SU-DHL-6 (cell line): ENCODE data around the gene POMT2.
"Not testable (repeated sequence)": the region's sequence is repeated elsewhere in the genome, so short reads cannot be mapped to it uniquely, and the experiment has no call there.

Source experiments
- H2AFZ ChIP-seq: fragments of 200-600 bp; sonication (generic); 2 replicates; pipeline ENCODE4 v1.6.1; 2014; ENCODE audit warnings: low read depth, mild to moderate bottlenecking, moderate library complexity, mixed read lengths, antibody characterized with exemption, low read length; ENCODE audit not compliant: severe bottlenecking
- H3F3A ChIP-seq: fragments of 200-600 bp; shearing (Covaris generic); 2 replicates; pipeline ENCODE4 v1.6.0; 2016; ENCODE audit warnings: antibody characterized with exemption, mild to moderate bottlenecking; ENCODE audit not compliant: insufficient read depth
- H3K27ac ChIP-seq: fragments of 200-600 bp; sonication (generic); 2 replicates; pipeline ENCODE4 v1.5.1; 2016; ENCODE audit warnings: low read depth, mild to moderate bottlenecking, low read length, moderate library complexity, mixed read lengths
- H3K27me3 ChIP-seq: fragments of 200-600 bp; sonication (generic), shearing (Covaris generic); 2 replicates; pipeline ENCODE4 v1.6.0; 2014; ENCODE audit warnings: mild to moderate bottlenecking, low read length
- H3K36me3 ChIP-seq: fragments of 200-600 bp; sonication (generic); 2 replicates; pipeline ENCODE4 v1.6.1; 2014; ENCODE audit warnings: mild to moderate bottlenecking, low read length, mixed read lengths
- H3K4me2 ChIP-seq: fragments of 300-600, 200-600 bp; shearing (Covaris generic), sonication (generic); 2 replicates; pipeline ENCODE4 v1.6.0; 2014; ENCODE audit warnings: low read length, low read depth, mild to moderate bottlenecking; ENCODE audit not compliant: poor library complexity, severe bottlenecking
- H3K4me3 ChIP-seq: fragments of 200-600 bp; sonication (generic); 2 replicates; pipeline ENCODE4 v1.5.1; 2014; ENCODE audit warnings: antibody characterized with exemption, low read length, mild to moderate bottlenecking, mixed read lengths; ENCODE audit not compliant: insufficient read depth, poor library complexity, severe bottlenecking
- H3K79me2 ChIP-seq: fragments of 200-600 bp; sonication (generic); 2 replicates; pipeline ENCODE4 v1.6.1; 2014; ENCODE audit warnings: mild to moderate bottlenecking, low read length, moderate library complexity; ENCODE audit not compliant: insufficient read depth
- H3K9ac ChIP-seq: fragments of 200-600 bp; sonication (generic); 2 replicates; pipeline ENCODE4 v1.7.0; 2014; ENCODE audit warnings: mild to moderate bottlenecking, low read length
- H3K9me2 ChIP-seq: fragments of 200-600 bp; sonication (generic); replicated peaks from 2 replicates; pipeline ENCODE4 v1.6.1; 2014; ENCODE audit warnings: low read length; ENCODE audit not compliant: insufficient read depth
- H3K9me3 ChIP-seq: fragments of 200-600 bp; sonication (generic); 2 replicates; pipeline ENCODE4 v1.6.1; 2014; ENCODE audit warnings: low read length, mixed read lengths; ENCODE audit not compliant: insufficient read depth
- H4K20me1 ChIP-seq: fragments of 200-600 bp; sonication (generic); 2 replicates; pipeline ENCODE4 v1.6.1; 2014; ENCODE audit warnings: low read depth, mild to moderate bottlenecking, antibody characterized with exemption, low read length, moderate library complexity, mixed read lengths
- EZH2phosphoT487 ChIP-seq: fragments of 200-600 bp; sonication (generic), shearing (Covaris generic); conservative IDR thresholded peaks from 2 replicates; pipeline ENCODE4 v1.6.1; 2018; ENCODE audit warnings: mild to moderate bottlenecking, antibody characterized with exemption, low read length, moderate library complexity, mixed read lengths
- TF ChIP-seq, protein P1 (sequence below): fragments of 200-600 bp; sonication (generic); IDR thresholded peaks from one replicate; pipeline ENCODE4 v1.5.1; 2017; ENCODE audit warnings: antibody characterized with exemption, mild to moderate bottlenecking, low read length, moderate library complexity; ENCODE audit not compliant: insufficient read depth, poor library complexity, severe bottlenecking

POMT2 gene

DNA sequence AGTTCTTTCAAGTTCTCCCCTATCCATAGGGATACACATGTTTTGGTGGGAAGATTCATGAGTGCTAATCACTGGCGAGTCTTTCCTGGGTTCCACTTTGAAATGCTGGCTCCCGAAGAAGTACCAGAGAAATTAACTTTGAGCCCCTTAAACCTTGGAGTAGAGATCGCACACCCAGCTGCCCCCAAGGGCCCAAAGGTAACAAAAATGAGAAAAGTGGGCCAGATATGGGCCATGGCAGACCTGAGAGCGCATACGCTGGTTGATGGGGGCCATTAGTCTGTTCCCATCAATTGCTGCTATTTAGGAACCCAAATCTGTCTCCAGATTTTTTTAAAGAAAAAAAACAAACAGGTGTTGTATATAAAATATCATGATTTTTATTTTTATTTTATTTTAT is 2.3 kb upstream of the POMT2 start:
- Histone ChIP-seq H3K9me2 (no peaks in the 10 kb centered on the region), H3K79me2 (peaks cover 6% of the 10 kb centered on the region; the same call in 1 of the 2 replicates), H3K9ac (0 out of 2 replicates have a peak overlapping the region, but pooled peaks have one; percentile 67), H2AFZ (no peak overlapping the region), H3F3A (no peaks in the 10 kb centered on the region), H3K4me2 (peak overlapping the region; percentile 89), H3K27me3 (no peaks in the 10 kb centered on the region), H3K9me3 (no peaks in the 10 kb centered on the region), H4K20me1 (no peaks in the 10 kb centered on the region), H3K4me3 (no peak overlapping the region), H3K36me3 (no peaks in the 10 kb centered on the region), H3K27ac (no peak overlapping the region; the same call in 1 of the 2 replicates)
- no peak for TF ChIP-seq EZH2phosphoT487
- TF ChIP-seq, protein P1, sequence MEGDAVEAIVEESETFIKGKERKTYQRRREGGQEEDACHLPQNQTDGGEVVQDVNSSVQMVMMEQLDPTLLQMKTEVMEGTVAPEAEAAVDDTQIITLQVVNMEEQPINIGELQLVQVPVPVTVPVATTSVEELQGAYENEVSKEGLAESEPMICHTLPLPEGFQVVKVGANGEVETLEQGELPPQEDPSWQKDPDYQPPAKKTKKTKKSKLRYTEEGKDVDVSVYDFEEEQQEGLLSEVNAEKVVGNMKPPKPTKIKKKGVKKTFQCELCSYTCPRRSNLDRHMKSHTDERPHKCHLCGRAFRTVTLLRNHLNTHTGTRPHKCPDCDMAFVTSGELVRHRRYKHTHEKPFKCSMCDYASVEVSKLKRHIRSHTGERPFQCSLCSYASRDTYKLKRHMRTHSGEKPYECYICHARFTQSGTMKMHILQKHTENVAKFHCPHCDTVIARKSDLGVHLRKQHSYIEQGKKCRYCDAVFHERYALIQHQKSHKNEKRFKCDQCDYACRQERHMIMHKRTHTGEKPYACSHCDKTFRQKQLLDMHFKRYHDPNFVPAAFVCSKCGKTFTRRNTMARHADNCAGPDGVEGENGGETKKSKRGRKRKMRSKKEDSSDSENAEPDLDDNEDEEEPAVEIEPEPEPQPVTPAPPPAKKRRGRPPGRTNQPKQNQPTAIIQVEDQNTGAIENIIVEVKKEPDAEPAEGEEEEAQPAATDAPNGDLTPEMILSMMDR = no peak

DNA sequence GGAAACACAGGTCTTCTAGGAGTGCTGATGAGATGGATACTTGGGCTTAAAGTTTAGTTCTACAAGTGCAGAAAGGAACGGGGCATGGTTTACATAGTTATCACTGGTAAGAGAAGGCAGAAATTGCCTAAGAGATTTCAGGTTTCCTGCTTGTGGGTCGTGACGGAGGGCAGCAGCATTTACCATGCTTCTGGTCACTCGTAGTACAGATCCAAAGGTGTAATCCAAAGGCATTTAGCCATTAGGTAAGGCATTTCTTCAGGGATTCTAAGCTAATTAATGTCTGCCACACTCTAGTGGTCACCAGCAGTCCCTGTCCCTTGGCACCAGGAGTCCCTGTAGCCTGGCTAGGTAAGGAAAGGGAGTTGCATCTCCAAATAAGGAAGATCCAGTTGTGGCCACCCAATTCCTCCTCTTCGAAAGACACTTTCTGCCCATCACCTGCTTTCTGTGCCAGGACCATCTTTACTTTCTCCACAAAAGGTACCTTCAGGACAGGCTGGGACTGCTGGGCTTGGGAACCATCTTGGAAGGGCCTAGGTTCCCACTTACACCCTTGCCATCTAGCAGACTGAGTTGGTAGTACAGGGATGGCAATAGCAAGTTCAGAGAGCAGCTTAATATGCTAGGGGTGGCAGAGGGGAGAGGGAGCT is 1.7 kb upstream of the POMT2 start:
- H3F3A ChIP-seq = no peaks in the 10 kb centered on the region
- no peaks in the 10 kb centered on the region for H3K9me3 ChIP-seq
- H3K27me3 ChIP-seq = no peaks in the 10 kb centered on the region
- no peaks in the 10 kb centered on the region for H4K20me1 ChIP-seq
- peaks cover 6% of the 10 kb centered on the region; the same call in 1 of the 2 replicates for H3K79me2 ChIP-seq
- H3K36me3 ChIP-seq = no peaks in the 10 kb centered on the region
- H3K27ac ChIP-seq = peak overlapping the region; percentile 88
- peak overlapping the region; percentile 7 for H2AFZ ChIP-seq
- TF ChIP-seq, protein P1 = no peak
- H3K9me2 ChIP-seq = no peaks in the 10 kb centered on the region
- peak overlapping the region; percentile 74 for H3K4me3 ChIP-seq
- peak overlapping the region; percentile 89 for H3K4me2 ChIP-seq
- H3K9ac ChIP-seq = peak overlapping the region; percentile 67

DNA sequence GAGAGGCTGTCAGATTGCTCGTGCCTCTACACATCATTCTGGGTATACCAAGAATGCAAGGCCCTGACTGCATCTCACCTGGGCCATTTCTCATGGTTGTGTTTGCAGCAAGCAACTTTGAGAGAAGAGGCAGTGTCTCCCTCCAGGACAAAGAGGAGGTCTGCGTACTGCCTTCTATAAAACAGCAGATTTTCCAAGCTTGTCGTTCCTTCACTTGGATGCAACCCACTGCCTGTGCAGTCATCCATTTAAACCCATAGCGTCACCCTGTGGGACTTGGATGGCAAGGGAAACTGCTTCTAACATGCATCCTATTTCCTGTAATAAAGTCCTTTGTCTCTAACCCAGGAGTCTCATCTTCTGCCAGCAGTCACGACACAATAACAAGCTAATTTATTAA is 1.3 kb downstream of the POMT2 start:
- peaks cover 6% of the 10 kb centered on the region; the same call in 1 of the 2 replicates for H3K79me2 ChIP-seq
- no peaks in the 10 kb centered on the region for H4K20me1 ChIP-seq
- H2AFZ ChIP-seq = peak overlapping the region; percentile 62
- no peaks in the 10 kb centered on the region for H3F3A ChIP-seq
- TF ChIP-seq, protein P1 = no peak
- no peak for TF ChIP-seq EZH2phosphoT487
- H3K4me2 ChIP-seq = peak overlapping the region; percentile 82
- peak overlapping the region; percentile 24; the same call in 1 of the 2 replicates for H3K27ac ChIP-seq
- H3K9me2 ChIP-seq = no peaks in the 10 kb centered on the region
- no peak overlapping the region for H3K4me3 ChIP-seq
- H3K9me3 ChIP-seq = no peaks in the 10 kb centered on the region
- H3K9ac ChIP-seq = peak overlapping the region; percentile 67; the same call in 1 of the 2 replicates
- H3K36me3 ChIP-seq = no peaks in the 10 kb centered on the region
- H3K27me3 ChIP-seq = no peaks in the 10 kb centered on the region

DNA sequence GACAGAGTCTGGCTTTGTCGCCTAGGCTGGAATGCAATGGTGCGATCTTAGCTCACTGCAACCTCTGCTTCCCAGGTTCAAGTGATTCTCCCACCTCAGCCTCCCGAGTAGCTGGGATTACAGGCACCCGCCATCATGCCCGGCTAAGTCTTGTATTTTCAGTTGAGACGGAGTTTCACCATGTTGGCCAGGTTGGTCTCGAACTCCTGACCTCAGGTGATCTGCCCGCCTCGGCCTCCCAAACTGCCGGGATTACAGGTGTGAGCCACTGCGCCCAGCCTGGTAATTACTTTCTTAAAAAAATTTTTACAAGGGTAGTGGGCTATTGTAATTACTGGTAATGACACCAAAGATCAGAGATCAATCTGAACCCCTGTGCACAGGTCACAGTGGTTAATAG is 1.9 kb downstream of the POMT2 start:
- not testable (repeated sequence) for H3K9ac ChIP-seq, H3K9me2 ChIP-seq, H3K27me3 ChIP-seq, H3K4me3 ChIP-seq, H3K79me2 ChIP-seq, H3F3A ChIP-seq, H2AFZ ChIP-seq, H3K4me2 ChIP-seq, H3K27ac ChIP-seq, H3K9me3 ChIP-seq, H3K36me3 ChIP-seq, H4K20me1 ChIP-seq
